Breast epithelium (tissue), 3 donors: ENCODE measurements around the gene RUSF1.

Experiments
- CTCF ChIP-seq, 3 donors: fragments of 450-650 bp; IDR thresholded peaks; one replicate each; pipeline ENCODE4 v1.5.1; 2016 to 2017; ENCODE audit warnings: antibody characterized with exemption in 3 of 3, mild to moderate bottlenecking in 3 of 3, moderate library complexity in 3 of 3
- POLR2AphosphoS5 ChIP-seq, 3 donors: sonication (generic); formaldehyde crosslinking; IDR thresholded peaks; one replicate each; pipeline ENCODE4 v1.6.1; 2017; ENCODE audit warnings: antibody characterized with exemption in 3 of 3

GRCh38 chr16:31460582-31461002, 47.6 kb downstream of the RUSF1 start:
- TF ChIP-seq POLR2AphosphoS5 (IDR thresholded peaks at IDR 0.05) (no peak), CTCF (IDR thresholded peaks at IDR 0.05) (peak in 2 of 3 donors; percentile 38 to 44)
